OCI-LY1 (cell line): ENCODE measurements around the gene IYD.

Experiments
- EZH2 ChIP-seq: fragments of 200-600 bp; sonication (generic), shearing (Covaris generic); IDR thresholded peaks from 2 replicates; pipeline ENCODE4 v1.8.0; 2017; ENCODE audit warnings: borderline replicate concordance, mixed run types, mild to moderate bottlenecking, antibody characterized with exemption, low read length, moderate library complexity, mixed read lengths
- TF ChIP-seq, protein P1 (sequence below): fragments of 200-600 bp; sonication (generic), shearing (Covaris generic); IDR thresholded peaks from 2 replicates; pipeline ENCODE4 v1.5.1; 2017; ENCODE audit warnings: mild to moderate bottlenecking, antibody characterized with exemption, low read length, moderate library complexity, mixed read lengths

GRCh38 chr6:150453357-150453756 lies 84.5 kb downstream of the IYD start:
- TF ChIP-seq, protein P1, sequence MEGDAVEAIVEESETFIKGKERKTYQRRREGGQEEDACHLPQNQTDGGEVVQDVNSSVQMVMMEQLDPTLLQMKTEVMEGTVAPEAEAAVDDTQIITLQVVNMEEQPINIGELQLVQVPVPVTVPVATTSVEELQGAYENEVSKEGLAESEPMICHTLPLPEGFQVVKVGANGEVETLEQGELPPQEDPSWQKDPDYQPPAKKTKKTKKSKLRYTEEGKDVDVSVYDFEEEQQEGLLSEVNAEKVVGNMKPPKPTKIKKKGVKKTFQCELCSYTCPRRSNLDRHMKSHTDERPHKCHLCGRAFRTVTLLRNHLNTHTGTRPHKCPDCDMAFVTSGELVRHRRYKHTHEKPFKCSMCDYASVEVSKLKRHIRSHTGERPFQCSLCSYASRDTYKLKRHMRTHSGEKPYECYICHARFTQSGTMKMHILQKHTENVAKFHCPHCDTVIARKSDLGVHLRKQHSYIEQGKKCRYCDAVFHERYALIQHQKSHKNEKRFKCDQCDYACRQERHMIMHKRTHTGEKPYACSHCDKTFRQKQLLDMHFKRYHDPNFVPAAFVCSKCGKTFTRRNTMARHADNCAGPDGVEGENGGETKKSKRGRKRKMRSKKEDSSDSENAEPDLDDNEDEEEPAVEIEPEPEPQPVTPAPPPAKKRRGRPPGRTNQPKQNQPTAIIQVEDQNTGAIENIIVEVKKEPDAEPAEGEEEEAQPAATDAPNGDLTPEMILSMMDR, result no peak
- TF ChIP-seq EZH2, result no peak
